ENCODE data around the gene MACROD2.

GRCh38 chr20:15267935-15268334 lies 1272.6 kb downstream of the MACROD2 start:
- TF ChIP-seq CTCF (IDR thresholded peaks at IDR 0.05) (no peak), POLR2A (IDR thresholded peaks at IDR 0.05) (no peak), EP300 (IDR thresholded peaks at IDR 0.05) (no peak)
